Measurements from ENCODE around the gene PROX1. TPM values are rescaled to one million over a fixed set of nuclear protein-coding genes. Genes with fewer than 3 reads are reported as not detected.

Gene PROX1
- total and polyA plus RNA-seq, 2 of the 8 experiments (the other 6 are each of a cell fraction or from before 2014, with no cell fraction given), result 0.30 to 2.0 TPM

GRCh38 chr1:213968146-213968825 is 19.5 kb upstream of the PROX1 start (continued):
- TF ChIP-seq CHD7 (IDR thresholded peaks at IDR 0.05; ENCODE audit: insufficient replicate concordance, low read length) (no peak), TCF12 (IDR thresholded peaks at IDR 0.05; ENCODE audit: low read depth, low read length) (no peak), JUN (IDR thresholded peaks at IDR 0.05; ENCODE audit: low read depth, low read length) (no peak), TEAD4 (IDR thresholded peaks at IDR 0.05; ENCODE audit: low read depth, low read length) (no peak), SUZ12 (IDR thresholded peaks at IDR 0.05; ENCODE audit: low read length) (no peak), BACH1 (IDR thresholded peaks at IDR 0.05; ENCODE audit: low read length) (no peak), NRF1 (IDR thresholded peaks at IDR 0.05; ENCODE audit: low read depth, low read length) (no peak)
